NAMALWA (cell line): ENCODE data around the gene UGT2B7.

ENCODE experiments used
- DNase-seq: peaks from one replicate; pipeline ENCODE4 v3.0.0-alpha.2; 2015; ENCODE audit warnings: low spot score

UGT2B7 gene

DNA sequence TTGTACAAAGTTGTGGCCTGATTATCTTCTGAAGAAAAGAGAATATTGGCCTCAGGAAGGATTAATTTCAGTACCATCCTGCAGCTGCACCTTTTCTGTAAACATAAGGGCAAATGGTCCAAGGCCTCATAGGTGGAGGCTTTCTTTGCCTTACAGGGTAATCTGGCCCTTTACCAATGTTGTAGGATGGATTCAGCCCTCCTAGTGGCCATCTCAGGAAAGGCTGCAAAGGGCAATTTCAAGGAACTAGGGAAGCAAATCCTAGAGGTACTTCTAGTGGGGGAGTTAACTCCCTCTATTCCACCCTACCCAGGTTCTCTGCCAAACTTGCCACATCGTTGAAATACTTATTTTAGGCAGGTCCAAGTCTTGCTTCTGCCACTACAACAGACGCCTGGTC, 60.6 kb downstream of the UGT2B7 start:
- DNase-seq: no peak
